RPMI8226 (cell line): ENCODE measurements around the gene FIS1.
"Not testable (repeated sequence)": the region's sequence is repeated elsewhere in the genome, so short reads cannot be mapped to it uniquely, and the experiment has no call there.

ENCODE experiments used
- DNase-seq: peaks from one replicate; pipeline ENCODE4 v3.0.0-alpha.2; 2015

The FIS1 gene

DNA sequence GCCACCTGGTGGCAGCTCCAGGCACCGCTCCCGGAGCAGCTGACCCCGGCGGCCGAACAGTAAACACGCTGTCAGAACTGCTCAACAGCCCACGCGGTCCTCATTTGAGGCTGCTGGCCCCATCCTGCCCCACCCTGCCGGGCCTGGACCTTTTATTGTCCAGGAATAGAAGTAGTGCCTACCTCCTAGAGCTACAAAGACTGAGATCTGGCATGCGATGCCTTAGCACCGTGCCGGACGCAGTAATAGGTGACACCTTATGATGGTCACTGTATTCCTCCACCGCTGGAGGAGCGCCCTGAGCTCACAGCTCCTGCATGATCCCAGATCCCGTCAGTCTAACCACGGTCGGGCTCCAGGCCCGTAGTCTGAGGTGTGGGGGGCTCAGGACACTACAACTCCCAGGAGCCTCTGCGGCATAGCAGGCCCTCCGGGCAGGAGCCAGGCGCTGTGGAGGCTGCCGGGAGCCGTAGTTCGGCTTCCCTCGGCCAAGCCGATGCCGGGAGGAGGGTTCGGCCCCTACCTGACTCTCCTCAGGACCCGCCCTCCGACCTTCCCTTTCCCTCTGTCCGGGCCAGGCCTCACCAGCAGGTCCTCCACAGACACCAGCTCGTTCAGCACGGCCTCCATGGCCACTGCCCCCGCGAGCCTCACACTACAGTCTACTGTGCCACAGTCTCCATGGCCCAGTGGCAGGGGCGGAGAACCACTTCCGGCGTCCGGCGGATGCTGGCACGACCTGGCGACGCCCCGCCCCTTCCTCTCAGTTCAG lies at the start of gene FIS1:
FIS1 (minus strand) TSS at position 707 of the 772 bp plus-strand sequence; CDS start at position 630, 77 bp downstream.
- peak; percentile 98 for DNase-seq

- no peak for DNase-seq
Observed at GRCh38 chr7:101294039-101294831, 49.4 kb upstream of the FIS1 start.

GRCh38 chr7:101293069-101294021 lies 48.5 kb upstream of the FIS1 start:
- not testable (repeated sequence) for DNase-seq

GRCh38 chr7:101292566-101292965 lies 47.7 kb upstream of the FIS1 start:
- DNase-seq: not testable (repeated sequence)

- not testable (repeated sequence) for DNase-seq
Observed at GRCh38 chr7:101290186-101291037, 45.5 kb upstream of the FIS1 start.

DNA sequence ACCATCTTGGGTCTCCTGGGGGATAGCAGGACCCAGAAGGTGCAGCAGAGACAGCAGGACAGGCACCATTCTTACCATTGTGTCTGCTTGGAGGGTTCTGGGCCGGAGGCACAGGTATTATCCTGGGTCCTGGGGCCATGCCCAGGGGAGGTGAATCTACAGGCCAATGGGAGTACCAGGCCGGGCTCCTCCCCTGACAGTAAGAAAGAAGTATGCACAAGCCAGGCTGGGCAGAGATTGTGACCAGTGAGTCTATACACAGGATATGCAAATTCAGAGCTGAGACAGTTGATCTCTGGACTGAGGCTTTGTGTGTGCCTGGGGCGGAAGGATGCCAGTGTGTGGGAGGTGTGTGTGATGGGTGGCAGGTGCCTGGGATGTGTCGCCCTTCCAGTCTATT lies 44.8 kb upstream of the FIS1 start:
- DNase-seq: peak; percentile 69

DNA sequence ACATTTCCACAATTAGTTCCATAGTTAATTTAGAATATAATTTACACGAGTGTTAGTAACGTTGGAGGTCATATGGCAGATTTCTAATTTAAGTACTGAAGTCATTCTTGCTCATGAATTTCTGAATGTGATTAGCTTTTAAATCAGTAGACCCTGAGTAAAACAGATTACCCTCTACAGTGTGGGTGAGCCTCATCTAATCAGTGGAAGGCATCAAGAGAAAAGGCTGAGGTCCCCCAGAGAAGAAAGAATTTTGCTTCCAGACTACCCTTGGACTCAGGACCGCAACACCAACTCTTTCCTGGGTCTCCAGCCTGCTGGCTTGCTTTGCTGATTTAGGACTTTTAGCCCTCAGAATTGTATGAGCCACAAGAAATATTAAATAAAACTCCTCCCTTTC lies 43.6 kb upstream of the FIS1 start:
- no peak for DNase-seq

DNA sequence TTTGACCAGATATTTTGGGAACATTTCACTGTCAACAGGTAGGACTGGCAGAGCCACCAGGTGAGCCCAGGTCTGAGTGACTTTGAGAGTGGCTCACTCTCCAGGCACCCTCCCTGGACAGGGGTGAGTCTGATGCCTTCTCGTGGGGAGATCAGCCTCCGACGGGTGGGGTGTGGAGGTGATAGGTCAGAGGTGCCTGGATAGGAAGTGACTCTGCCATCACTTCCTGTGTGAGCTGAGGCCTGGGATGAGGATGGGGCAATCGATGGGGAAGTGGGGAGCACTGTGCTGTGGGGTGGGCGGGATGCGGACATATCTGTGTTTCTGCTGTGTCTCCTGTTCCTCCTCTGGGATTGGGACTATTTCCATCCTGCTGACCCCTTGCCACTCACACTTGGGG lies 42.2 kb upstream of the FIS1 start:
- no peak for DNase-seq

DNA sequence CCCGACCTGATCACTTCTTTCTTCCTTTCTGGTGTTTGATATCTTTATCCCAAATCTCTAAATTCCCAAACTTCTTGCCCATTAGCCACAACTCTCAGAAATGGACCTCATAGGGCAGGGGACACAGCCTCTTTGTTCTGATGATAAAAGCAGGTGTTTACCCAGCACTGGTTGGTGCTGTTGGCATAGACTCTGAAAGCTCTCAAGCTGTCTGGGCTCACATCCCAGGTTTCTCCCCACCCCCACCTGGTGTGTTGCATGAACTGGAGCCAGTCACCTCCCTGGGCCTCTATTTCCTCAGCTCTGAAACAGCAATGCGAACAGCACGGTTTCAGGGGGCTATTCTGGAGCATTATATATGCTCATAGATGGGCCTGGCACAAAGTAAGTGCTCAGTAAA lies 41.0 kb upstream of the FIS1 start:
- peak; percentile 75 for DNase-seq

DNA sequence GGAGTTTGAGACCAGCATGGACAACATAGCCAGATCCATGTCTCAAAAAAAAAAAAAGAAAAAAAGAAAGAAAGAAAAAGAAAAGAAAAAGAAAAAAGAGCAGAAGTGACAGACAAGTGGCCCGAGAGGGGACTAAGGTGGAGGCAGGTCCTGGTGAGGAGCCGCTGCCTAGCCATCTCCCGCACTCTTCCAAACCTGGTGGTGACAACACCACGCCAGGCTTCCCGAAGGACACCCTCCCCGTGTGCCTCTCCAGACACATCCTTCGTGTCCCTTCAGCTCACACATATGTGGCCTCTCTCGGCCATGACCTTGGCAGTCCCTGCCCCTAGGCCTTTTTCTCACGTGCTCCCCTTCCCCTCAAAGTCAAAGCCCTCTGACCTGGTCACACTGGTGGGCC lies 40.3 kb upstream of the FIS1 start:
- no peak for DNase-seq

DNA sequence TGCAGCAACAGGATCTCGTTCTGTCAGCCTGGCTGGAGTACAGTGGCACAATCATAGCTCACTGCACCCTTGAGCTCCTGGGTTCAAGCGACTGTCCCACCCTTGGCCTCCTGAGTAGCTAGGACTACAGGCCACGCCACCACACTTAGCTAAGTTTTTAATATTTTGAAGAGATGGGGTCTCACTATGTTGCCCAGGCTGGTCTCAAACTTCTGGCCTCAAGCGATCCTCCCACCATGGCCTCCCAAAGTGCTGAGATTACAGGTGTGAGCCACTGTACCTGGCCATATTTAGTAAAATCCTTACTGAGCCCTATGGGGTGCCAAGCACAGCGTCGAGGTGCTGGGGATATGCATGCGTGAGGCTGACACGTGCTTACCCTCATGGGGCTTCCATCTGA lies 36.0 kb upstream of the FIS1 start:
- DNase-seq: not testable (repeated sequence)

DNA sequence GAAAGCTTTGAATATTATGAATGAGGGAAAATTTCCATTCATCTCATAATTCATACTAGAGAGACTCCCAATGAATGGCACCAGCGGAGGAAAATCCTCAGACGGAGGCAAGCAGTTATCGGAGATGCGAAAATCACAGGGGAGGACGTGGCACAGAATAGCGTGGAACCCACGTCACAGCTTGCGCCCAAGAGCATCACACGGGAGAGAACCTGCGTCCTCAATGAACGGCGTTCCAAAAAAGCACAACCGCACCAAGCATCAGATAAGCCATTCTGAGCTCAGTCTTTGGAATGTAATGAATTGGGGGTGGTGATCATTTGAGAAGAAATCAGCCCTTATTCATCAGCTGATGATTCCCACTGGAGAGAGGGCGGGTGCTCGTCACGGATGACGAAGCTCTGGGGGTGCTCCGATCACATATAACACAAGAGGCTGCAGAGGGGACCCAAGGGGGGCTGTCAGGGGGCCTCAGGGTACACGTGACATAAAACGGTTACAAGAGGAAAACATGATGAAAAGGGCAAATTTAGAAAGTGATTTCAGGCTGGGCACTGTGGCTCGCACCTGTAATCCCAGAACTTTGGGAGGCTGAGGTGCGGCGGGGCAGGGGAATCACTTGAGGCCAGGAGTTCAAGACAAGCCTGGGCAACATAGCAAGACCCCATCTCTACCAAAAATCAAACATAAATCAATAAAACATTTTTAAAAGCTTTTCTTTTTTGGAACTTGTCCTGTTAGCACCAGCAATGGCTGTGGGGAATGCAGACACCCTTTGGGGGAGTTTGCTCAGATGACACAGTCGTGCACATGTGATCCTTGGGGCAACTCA lies 33.8 kb upstream of the FIS1 start:
- no peak for DNase-seq

GRCh38 chr7:101277155-101277554 lies 32.3 kb upstream of the FIS1 start:
- DNase-seq: no peak

DNA sequence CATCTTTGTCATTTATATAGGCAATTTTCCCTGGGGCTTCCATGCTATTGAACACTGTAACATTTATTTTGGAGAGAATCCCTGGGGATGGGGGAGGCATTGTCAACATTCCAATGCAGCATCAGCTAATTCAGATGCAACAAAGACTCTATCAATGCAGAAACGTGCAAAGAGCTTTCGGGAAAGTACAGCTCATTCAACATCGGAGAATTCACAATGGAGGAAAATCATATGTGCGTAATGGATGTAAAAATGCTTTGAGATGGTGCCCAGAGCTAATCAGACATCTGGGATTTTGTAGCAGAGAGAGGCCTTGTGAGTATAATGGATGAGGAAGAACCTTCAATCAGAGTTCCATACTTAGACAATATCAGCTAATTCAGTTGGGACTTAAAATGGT lies 28.3 kb upstream of the FIS1 start:
- no peak for DNase-seq

DNA sequence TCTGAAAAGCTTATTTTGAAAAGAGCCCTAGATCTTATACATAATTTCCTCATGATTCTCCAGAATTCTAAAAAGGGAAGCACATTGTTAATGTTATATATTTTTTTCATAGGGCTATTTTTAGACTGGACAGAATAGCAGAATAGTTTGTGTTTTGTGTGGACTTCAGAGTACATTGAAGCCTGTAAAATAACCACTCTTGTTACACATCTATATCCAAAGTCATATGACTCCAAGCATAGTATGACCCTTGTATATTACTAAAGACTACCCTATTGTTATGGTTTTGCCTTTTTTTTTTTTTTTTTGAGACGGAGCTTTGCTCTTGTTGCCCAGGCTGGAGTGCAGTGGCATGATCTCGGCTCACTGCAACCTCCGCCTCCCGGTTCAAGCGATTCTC lies 26.1 kb upstream of the FIS1 start:
- DNase-seq: no peak

- DNase-seq: no peak
Observed at GRCh38 chr7:101269664-101270063, 24.8 kb upstream of the FIS1 start.

DNA sequence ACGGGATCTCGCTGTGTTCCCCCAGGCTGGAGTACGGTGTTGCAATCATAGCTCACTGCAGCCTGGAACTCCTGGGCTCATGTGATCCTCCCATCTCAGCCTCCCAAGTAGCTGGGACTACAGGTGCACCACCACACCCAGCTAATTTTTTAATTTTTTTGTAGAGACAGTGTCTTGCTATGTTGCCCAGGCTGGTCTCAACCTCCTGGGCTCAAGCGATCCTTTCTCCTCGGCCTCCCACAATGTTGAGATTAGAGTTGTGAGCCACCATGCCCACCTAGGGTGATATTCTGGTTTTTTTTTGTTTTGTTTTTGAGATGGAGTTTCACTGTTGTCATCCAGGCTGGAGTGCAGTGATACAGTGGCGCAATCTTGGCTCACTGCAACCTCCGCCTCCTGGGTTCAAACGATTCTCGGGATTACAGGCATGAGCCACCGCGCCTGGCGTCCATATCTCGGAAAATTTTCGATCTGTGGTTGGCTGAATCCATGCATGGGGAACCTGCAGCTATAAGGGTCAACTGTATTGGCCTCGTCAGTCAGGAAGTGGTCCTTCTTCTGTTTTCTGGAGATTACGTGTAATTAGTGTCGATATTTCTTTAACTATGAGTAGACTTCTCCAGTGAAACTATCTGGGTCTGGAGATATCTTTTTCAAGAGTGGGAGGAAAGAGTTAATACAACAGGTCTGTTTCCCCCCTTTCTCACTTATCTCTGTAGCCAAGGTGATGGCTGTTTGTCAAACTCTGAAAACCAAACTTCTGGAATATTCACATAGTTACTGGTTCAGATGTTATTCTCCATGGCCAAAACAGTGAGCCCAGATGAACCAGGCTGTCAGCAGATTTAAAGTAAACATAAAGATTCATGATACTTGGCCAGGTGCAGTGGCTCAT lies 21.0 kb upstream of the FIS1 start:
- no peak for DNase-seq

GRCh38 chr7:101264102-101264706 lies 19.3 kb upstream of the FIS1 start:
- peak; percentile 42 for DNase-seq

DNA sequence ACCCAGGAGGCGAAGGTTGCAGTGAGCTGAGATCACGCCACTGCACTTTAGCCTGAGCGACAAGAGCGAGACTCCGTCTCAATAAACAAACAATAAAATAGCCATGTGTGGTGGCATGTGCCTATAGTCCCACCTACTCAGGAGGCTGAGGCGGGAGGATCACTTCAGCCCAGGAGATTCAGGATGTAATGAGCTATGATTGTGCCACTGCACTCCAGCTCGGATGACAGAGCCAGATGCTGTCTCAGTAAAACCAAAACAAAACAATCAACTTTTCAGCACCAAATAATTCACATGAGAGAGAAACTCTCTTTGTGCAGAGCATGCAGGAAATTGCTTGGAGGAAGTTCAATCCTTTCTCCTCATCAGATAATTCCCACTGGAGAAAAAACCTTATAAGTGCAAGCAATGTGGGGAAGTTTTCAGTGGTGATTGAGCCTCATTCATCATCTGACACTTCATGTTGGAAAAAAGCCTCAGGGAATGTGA lies 13.4 kb upstream of the FIS1 start:
- DNase-seq: no peak
